Endodermal cell (in vitro differentiated cells): ENCODE data around the gene SDF2L1. TPM values are rescaled to one million over a fixed set of nuclear protein-coding genes. Genes with fewer than 3 reads are reported as not detected.

ENCODE experiments used
- DNase-seq: peaks from one replicate; pipeline ENCODE4 v3.0.0-alpha.2; 2017
- H3K27ac ChIP-seq: 2 replicates; pipeline ENCODE4 v1.5.1; 2013; ENCODE audit warnings: mild to moderate bottlenecking, low read depth, low read length, moderate library complexity
- H3K27me3 ChIP-seq: 2 replicates; pipeline ENCODE4 v1.6.1; 2013; ENCODE audit warnings: mild to moderate bottlenecking, low read length, moderate library complexity; ENCODE audit not compliant: insufficient read depth, control insufficient read depth, poor library complexity, severe bottlenecking
- H3K36me3 ChIP-seq: 2 replicates; pipeline ENCODE4 v1.7.0; 2013; ENCODE audit warnings: mild to moderate bottlenecking, low read length, moderate library complexity; ENCODE audit not compliant: control insufficient read depth, insufficient read depth
- H3K4me1 ChIP-seq: one replicate; pipeline ENCODE4 v1.7.0; 2013; ENCODE audit warnings: low read length; ENCODE audit not compliant: control insufficient read depth, insufficient read depth
- H3K4me3 ChIP-seq: 2 replicates; pipeline ENCODE4 v1.5.1; 2013; ENCODE audit warnings: mild to moderate bottlenecking, low read length, moderate library complexity
- H3K9ac ChIP-seq: 2 replicates; pipeline ENCODE4 v1.6.1; 2013; ENCODE audit warnings: mild to moderate bottlenecking, low read length, moderate library complexity; ENCODE audit not compliant: poor library complexity, severe bottlenecking; ENCODE audit errors: extremely low read depth
- H3K9me3 ChIP-seq: 2 replicates; pipeline ENCODE4 v1.6.1; 2013; ENCODE audit warnings: mild to moderate bottlenecking, low read length, moderate library complexity; ENCODE audit not compliant: control insufficient read depth
- H3K27ac Mint-ChIP-seq: 2 replicates; pipeline ENCODE4 v1.8.0; 2020; ENCODE audit warnings: mixed read lengths
- H3K27me3 Mint-ChIP-seq: 2 replicates; pipeline ENCODE4 v1.8.0; 2021; ENCODE audit warnings: mild to moderate bottlenecking, mixed read lengths; ENCODE audit not compliant: insufficient read depth
- H3K36me3 Mint-ChIP-seq: 2 replicates; pipeline ENCODE4 v1.8.0; 2020; ENCODE audit warnings: low read depth, mixed read lengths
- H3K4me1 Mint-ChIP-seq: 2 replicates; pipeline ENCODE4 v1.8.0; 2020; ENCODE audit warnings: mixed read lengths
- H3K4me3 Mint-ChIP-seq: 2 replicates; pipeline ENCODE4 v1.8.0; 2020; ENCODE audit warnings: mild to moderate bottlenecking, moderate library complexity, mixed read lengths
- H3K9me3 Mint-ChIP-seq: 2 replicates; pipeline ENCODE4 v1.8.0; 2020; ENCODE audit warnings: mild to moderate bottlenecking, mixed read lengths
- WGBS, 2 experiments: methylation state at CpG; one replicate each; pipeline versions ENCODE4 v1.1.5 to v1.1.7; 2013; ENCODE audit warnings: missing lambda C conversion rate in 2 of 2, mixed read lengths in 1 of 2; ENCODE audit not compliant: insufficient coverage in 1 of 2, insufficient read length in 1 of 2; 5-methylcytosine and 5-hydroxymethylcytosine counted together
- total RNA-seq, 2 donors: library from RNA; stranded (reverse); fragmentation: NEBNext Ultra II Directional in 1 of 2; extraction: Animal tissue kit (Norgen Biotek cat#: 25700) in 1 of 2; gene quantifications; 2 replicates in 1 of 2; 3 replicates in 1 of 2; pipeline ENCODE4 v1.2.1, GENCODE V29; 2021
- TF ChIP-seq, protein P1 (sequence below): fragments of 200-600 bp; sonication (generic); conservative IDR thresholded peaks from 2 replicates; pipeline ENCODE4 v1.5.0; 2021; ENCODE audit warnings: antibody characterized with exemption, mild to moderate bottlenecking

Gene SDF2L1
- total RNA-seq, 2 donors from 2014 or later, result 30.3 to 61.4 TPM

DNA sequence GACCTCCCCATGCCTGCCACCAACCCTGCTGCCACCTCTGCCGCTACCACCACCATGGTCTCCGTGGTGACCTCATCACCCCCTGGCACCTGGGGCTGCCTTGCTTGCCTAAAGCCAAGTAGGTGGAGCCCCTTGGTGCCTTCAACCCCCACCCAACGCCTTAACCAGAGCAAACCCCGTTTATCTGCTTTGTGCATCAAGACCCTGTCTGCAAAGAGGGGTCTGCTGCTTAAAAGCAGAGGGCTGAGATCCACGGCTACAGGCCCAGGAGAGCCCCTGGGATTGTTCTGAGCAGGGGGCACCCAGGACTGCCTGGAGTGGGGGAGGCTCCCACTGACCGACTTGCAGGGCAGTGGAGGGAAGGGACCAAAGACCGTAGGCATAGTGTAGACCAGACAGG lies 18.8 kb downstream of the SDF2L1 start:
- Histone ChIP-seq H3K27me3 (peaks cover 13% of the 10 kb centered on the region), H3K4me1 (no peaks in the 10 kb centered on the region), H3K27ac (no peak overlapping the region), H3K9ac (no peak overlapping the region), H3K9me3 (no peaks in the 10 kb centered on the region), H3K36me3 (no peaks in the 10 kb centered on the region), H3K4me3 (no peak overlapping the region)
- TF ChIP-seq, protein P1, sequence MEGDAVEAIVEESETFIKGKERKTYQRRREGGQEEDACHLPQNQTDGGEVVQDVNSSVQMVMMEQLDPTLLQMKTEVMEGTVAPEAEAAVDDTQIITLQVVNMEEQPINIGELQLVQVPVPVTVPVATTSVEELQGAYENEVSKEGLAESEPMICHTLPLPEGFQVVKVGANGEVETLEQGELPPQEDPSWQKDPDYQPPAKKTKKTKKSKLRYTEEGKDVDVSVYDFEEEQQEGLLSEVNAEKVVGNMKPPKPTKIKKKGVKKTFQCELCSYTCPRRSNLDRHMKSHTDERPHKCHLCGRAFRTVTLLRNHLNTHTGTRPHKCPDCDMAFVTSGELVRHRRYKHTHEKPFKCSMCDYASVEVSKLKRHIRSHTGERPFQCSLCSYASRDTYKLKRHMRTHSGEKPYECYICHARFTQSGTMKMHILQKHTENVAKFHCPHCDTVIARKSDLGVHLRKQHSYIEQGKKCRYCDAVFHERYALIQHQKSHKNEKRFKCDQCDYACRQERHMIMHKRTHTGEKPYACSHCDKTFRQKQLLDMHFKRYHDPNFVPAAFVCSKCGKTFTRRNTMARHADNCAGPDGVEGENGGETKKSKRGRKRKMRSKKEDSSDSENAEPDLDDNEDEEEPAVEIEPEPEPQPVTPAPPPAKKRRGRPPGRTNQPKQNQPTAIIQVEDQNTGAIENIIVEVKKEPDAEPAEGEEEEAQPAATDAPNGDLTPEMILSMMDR, result no peak
- H3K4me3 Mint-ChIP-seq, result no peak overlapping the region
- H3K4me1 Mint-ChIP-seq, result peaks cover 6% of the 10 kb centered on the region
- no peak for DNase-seq
- H3K9me3 Mint-ChIP-seq, result no peaks in the 10 kb centered on the region
- H3K27me3 Mint-ChIP-seq, result peaks cover 37% of the 10 kb centered on the region
- H3K36me3 Mint-ChIP-seq, result no peaks in the 10 kb centered on the region
- WGBS, 2 experiments, result 66 to 79% methylated on average over 3 to 7 of the region's 7 CpGs
- no peak overlapping the region for H3K27ac Mint-ChIP-seq

DNA sequence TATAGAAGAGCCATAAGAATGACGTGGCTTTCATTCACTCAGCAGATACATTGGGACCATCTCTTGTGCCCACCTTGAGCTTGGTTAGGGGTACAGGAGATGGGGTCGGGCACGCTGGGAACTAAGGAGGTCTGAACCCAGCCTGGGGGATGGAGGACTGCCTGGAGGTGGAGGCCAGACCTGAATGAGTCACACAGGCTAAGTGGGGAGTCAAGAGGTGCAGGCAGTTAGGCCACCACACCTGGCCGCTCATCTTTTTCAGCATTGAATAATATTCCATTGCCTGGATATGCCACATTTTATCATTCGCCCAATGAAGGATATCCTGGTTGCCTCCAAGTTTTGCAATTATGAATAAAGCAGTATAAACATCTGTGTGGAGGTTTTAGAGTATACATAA lies 19.9 kb downstream of the SDF2L1 start:
- no peak overlapping the region for H3K27ac Mint-ChIP-seq
- TF ChIP-seq, protein P1, result no peak
- WGBS, 2 experiments, result 92 to 95% methylated on average over 4 to 5 of the region's 5 CpGs
- peaks cover 13% of the 10 kb centered on the region for H3K27me3 ChIP-seq
- no peak overlapping the region for H3K9ac ChIP-seq
- H3K4me1 Mint-ChIP-seq, result peaks cover 4% of the 10 kb centered on the region
- H3K4me1 ChIP-seq, result no peaks in the 10 kb centered on the region
- no peak overlapping the region for H3K4me3 ChIP-seq
- no peaks in the 10 kb centered on the region for H3K36me3 Mint-ChIP-seq
- H3K27ac ChIP-seq, result no peak overlapping the region
- H3K9me3 ChIP-seq, result no peaks in the 10 kb centered on the region
- H3K36me3 ChIP-seq, result no peaks in the 10 kb centered on the region
- no peaks in the 10 kb centered on the region for H3K9me3 Mint-ChIP-seq
- no peak for DNase-seq
- H3K27me3 Mint-ChIP-seq, result peaks cover 37% of the 10 kb centered on the region
- H3K4me3 Mint-ChIP-seq, result no peak overlapping the region

DNA sequence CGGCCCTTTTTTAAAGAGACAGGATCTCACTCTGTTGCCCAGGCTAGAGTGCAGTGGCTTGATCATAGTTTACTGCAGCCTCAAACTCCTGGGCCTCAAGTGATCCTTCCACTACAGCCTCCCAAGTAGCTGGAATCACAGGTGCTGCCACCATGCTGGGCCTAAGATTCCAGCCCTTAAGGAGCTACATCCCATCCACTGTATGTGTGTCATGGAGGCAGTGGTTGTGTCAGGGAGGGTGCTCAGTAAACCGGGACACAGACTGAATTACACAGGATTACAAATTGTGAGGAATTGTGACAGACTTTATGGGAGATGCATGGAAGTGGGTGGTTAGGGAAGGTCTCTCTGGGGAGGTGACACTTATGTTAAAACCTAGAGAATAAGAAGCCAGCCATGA lies 21.6 kb downstream of the SDF2L1 start:
- no peak overlapping the region for H3K4me3 Mint-ChIP-seq
- 85 to 92% methylated on average over 2 of the region's 2 CpGs for WGBS, 2 experiments
- no peak overlapping the region for H3K27ac Mint-ChIP-seq
- H3K9me3 ChIP-seq, result no peaks in the 10 kb centered on the region
- no peak overlapping the region for H3K27ac ChIP-seq
- peaks cover 3% of the 10 kb centered on the region for H3K4me1 Mint-ChIP-seq
- H3K9me3 Mint-ChIP-seq, result no peaks in the 10 kb centered on the region
- H3K36me3 Mint-ChIP-seq, result peaks cover 3% of the 10 kb centered on the region
- DNase-seq, result no peak
- H3K27me3 Mint-ChIP-seq, result peaks cover 35% of the 10 kb centered on the region
- H3K4me1 ChIP-seq, result no peaks in the 10 kb centered on the region
- peaks cover 13% of the 10 kb centered on the region for H3K27me3 ChIP-seq
- no peak overlapping the region for H3K9ac ChIP-seq
- TF ChIP-seq, protein P1, result no peak
- no peak overlapping the region for H3K4me3 ChIP-seq
- no peaks in the 10 kb centered on the region for H3K36me3 ChIP-seq
